ENCODE results near the gene SIN3B. TPM values are rescaled to one million over a fixed set of nuclear protein-coding genes. Genes with fewer than 3 reads are reported as not detected.

SIN3B gene
- total RNA-seq, 1 experiment from 2014 or later = 83.8 TPM

- Histone ChIP-seq H3K27me3 (ENCODE audit: insufficient read depth, low read depth) (no peaks in the 10 kb centered on the region), H3K4me2 (no peak overlapping the region), H3K9me2 (ENCODE audit: insufficient read depth) (no peaks in the 10 kb centered on the region), H2AFZ (no peak overlapping the region), H3K27ac (no peak overlapping the region), H3K36me3 (ENCODE audit: low read depth) (peaks cover 29% of the 10 kb centered on the region), H3K4me3 (no peak overlapping the region), H3K4me1 (replicated peaks; ENCODE audit: insufficient read depth) (no peaks in the 10 kb centered on the region; the same call in 1 of the 2 replicates), H3K79me2 (ENCODE audit: low read depth) (peaks cover 16% of the 10 kb centered on the region), H3F3A (ENCODE audit: insufficient read depth, low read depth) (peaks cover 10% of the 10 kb centered on the region; the same call in 1 of the 2 replicates), H3K9me3 (ENCODE audit: insufficient read depth, low read depth) (peaks cover 27% of the 10 kb centered on the region), H4K20me1 (ENCODE audit: insufficient read depth) (peaks cover 3% of the 10 kb centered on the region; the same call in 1 of the 2 replicates)
- ChIA-PET CTCF (no interaction called here), POLR2A (ENCODE audit: unreplicated experiment) (interaction anchor here (0.7 kb wide), 1 partner anchor 348 kb away, joined by 3 read pairs; no protein-coding TSS in a partner anchor)
- BruUV-seq (replicated peaks) = no TSS peak
- intact Hi-C loops (cut with micrococcal nuclease; ENCODE audit: unreplicated experiment) = no loop called here
- DNase-seq = no peak
- no peak for TF ChIP-seq EZH2 (IDR thresholded peaks at IDR 0.05; ENCODE audit: low read depth)
- no peak for TF ChIP-seq CTCF (conservative IDR thresholded peaks at IDR 0.05)
Measured at GRCh38 chr19:16878181-16878965, 49.2 kb downstream of the SIN3B start.

- Histone ChIP-seq H3K79me2 (ENCODE audit: low read depth) (no peaks in the 10 kb centered on the region), H3K27ac (no peak overlapping the region), H3K36me3 (ENCODE audit: low read depth) (peaks cover 21% of the 10 kb centered on the region), H3K4me1 (replicated peaks; ENCODE audit: insufficient read depth) (peaks cover 2% of the 10 kb centered on the region), H3F3A (ENCODE audit: insufficient read depth, low read depth) (peaks cover 20% of the 10 kb centered on the region), H2AFZ (no peak overlapping the region), H3K4me3 (no peak overlapping the region), H3K27me3 (ENCODE audit: insufficient read depth, low read depth) (no peaks in the 10 kb centered on the region), H4K20me1 (ENCODE audit: insufficient read depth) (0 out of 2 replicates have a peak, but pooled peaks cover under 1% of the 10 kb centered on the region), H3K9me3 (ENCODE audit: insufficient read depth, low read depth) (peaks cover 28% of the 10 kb centered on the region), H3K4me2 (no peak overlapping the region), H3K9me2 (ENCODE audit: insufficient read depth) (no peaks in the 10 kb centered on the region)
- ChIA-PET POLR2A (ENCODE audit: unreplicated experiment) (no interaction called here), CTCF (no interaction called here)
- BruUV-seq (replicated peaks) = no TSS peak
- TF ChIP-seq CTCF (conservative IDR thresholded peaks at IDR 0.05) = no peak
- no peak for TF ChIP-seq EZH2 (IDR thresholded peaks at IDR 0.05; ENCODE audit: low read depth)
- intact Hi-C loops (cut with micrococcal nuclease; ENCODE audit: unreplicated experiment) = no loop called here
- DNase-seq = no peak
Measured at GRCh38 chr19:16880884-16881554, 51.8 kb downstream of the SIN3B start.

- DNase-seq = no peak
- no TSS peak for BruUV-seq (replicated peaks)
- ChIA-PET CTCF (no interaction called here), POLR2A (ENCODE audit: unreplicated experiment) (no interaction called here)
- Histone ChIP-seq H4K20me1 (ENCODE audit: insufficient read depth) (no peaks in the 10 kb centered on the region), H3K9me3 (ENCODE audit: insufficient read depth, low read depth) (peaks cover 28% of the 10 kb centered on the region), H3K9me2 (ENCODE audit: insufficient read depth) (no peaks in the 10 kb centered on the region), H3F3A (ENCODE audit: insufficient read depth, low read depth) (peaks cover 16% of the 10 kb centered on the region), H3K4me2 (no peak overlapping the region), H3K79me2 (ENCODE audit: low read depth) (no peaks in the 10 kb centered on the region), H3K36me3 (ENCODE audit: low read depth) (peaks cover 14% of the 10 kb centered on the region), H3K27me3 (ENCODE audit: insufficient read depth, low read depth) (no peaks in the 10 kb centered on the region), H2AFZ (no peak overlapping the region), H3K4me3 (no peak overlapping the region), H3K27ac (no peak overlapping the region), H3K4me1 (replicated peaks; ENCODE audit: insufficient read depth) (peaks cover 11% of the 10 kb centered on the region)
- intact Hi-C loops (cut with micrococcal nuclease; ENCODE audit: unreplicated experiment) = no loop called here
- TF ChIP-seq EZH2 (IDR thresholded peaks at IDR 0.05; ENCODE audit: low read depth) (no peak), CTCF (conservative IDR thresholded peaks at IDR 0.05) (no peak)
Measured at GRCh38 chr19:16882146-16882545, 52.9 kb downstream of the SIN3B start.
